HepG2 (cell line): ENCODE results near the gene PEAK3. TPM values are rescaled to one million over a fixed set of nuclear protein-coding genes. Genes with fewer than 3 reads are reported as not detected.

ENCODE experiments used
- ATAC-seq: fragments of 200-7000 bp; cut with Tn5 transposase; 3 replicates; pipeline ENCODE4 v1.9.1; 2020; ENCODE audit warnings: mild to moderate bottlenecking, moderate library complexity
- BruUV-seq: library from RNA; stranded (reverse); fragments of 400-500 nt; replicated peaks from 2 replicates; lab custom pipeline; 2021; lab: Mats Ljungman, UMichigan
- CTCF ChIA-PET: fragments of 300-600 bp; formaldehyde crosslinking; extraction: SDS; loops from one replicate; lab custom pipeline; 2021; ENCODE audit warnings: low total read pairs, inconsistent platforms, low intra/inter-chr PET ratio; lab: Yijun Ruan, JAX
- POLR2A ChIA-PET: fragments of 350-600 bp; sonication (Branson Sonifier 250); formaldehyde crosslinking; loops from one replicate; lab custom pipeline; 2020; ENCODE audit warnings: antibody characterized with exemption, inconsistent platforms; lab: Yijun Ruan, JAX
- DNase-seq: peaks from one replicate; pipeline ENCODE4 v3.0.0-alpha.2; 2015; ENCODE audit warnings: low spot score
- FAIRE-seq: peaks from 3 replicates; lab custom pipeline; 2011; peaks lifted over from hg19 to GRCh38; lab: Jason Lieb, UNC
- H2AFZ ChIP-seq: one replicate; pipeline ENCODE4 v1.6.1; 2011; ENCODE audit warnings: low read length, inconsistent platforms
- H3K27ac ChIP-seq: fragments of 300-600 bp; 3 replicates; pipeline ENCODE4 v1.8.0; 2011; ENCODE audit warnings: mixed run types, mild to moderate bottlenecking, mixed read lengths, low read length, inconsistent platforms; ENCODE audit not compliant: insufficient read depth; ENCODE audit errors: extremely low read length
- H3K27me3 ChIP-seq, 2 experiments: fragments of 200-600 bp in 1 of 2; 2 replicates in 1 of 2; 3 replicates in 1 of 2; pipeline versions ENCODE4 v1.6.0 to v1.8.0; 2011; ENCODE audit warnings: low read length in 2 of 2, mild to moderate bottlenecking in 2 of 2, moderate library complexity in 2 of 2, inconsistent platforms in 1 of 2; ENCODE audit not compliant: insufficient read depth in 2 of 2, control insufficient read depth in 1 of 2
- H3K36me3 ChIP-seq, 2 experiments: fragments of 200-600 bp in 1 of 2; replicated peaks in 1 of 2; 2 replicates in 1 of 2; 3 replicates in 1 of 2; pipeline versions ENCODE4 v1.5.1 to v1.8.0; 2011; ENCODE audit warnings: low read length in 2 of 2, inconsistent platforms in 1 of 2; ENCODE audit not compliant: insufficient read depth in 2 of 2, control insufficient read depth in 1 of 2
- H3K4me1 ChIP-seq: 2 replicates; pipeline ENCODE4 v1.5.1; 2012; ENCODE audit warnings: low read length, inconsistent platforms; ENCODE audit not compliant: insufficient read depth
- H3K4me2 ChIP-seq: 2 replicates; pipeline ENCODE4 v1.6.0; 2011; ENCODE audit warnings: low read depth, low read length, inconsistent platforms
- H3K4me3 ChIP-seq, 3 experiments: fragments of 200-600 bp in 1 of 3; sonication (generic), shearing (Covaris generic) in 1 of 3; replicated peaks in 1 of 3; 2 replicates each; pipeline ENCODE4 v1.5.1; 2011 to 2016; ENCODE audit warnings: low read length in 3 of 3, inconsistent platforms in 2 of 3, low read depth in 2 of 3, mild to moderate bottlenecking in 2 of 3, control low read depth in 1 of 3, mixed read lengths in 1 of 3; ENCODE audit not compliant: insufficient read depth in 1 of 3
- H3K79me2 ChIP-seq: one replicate; pipeline ENCODE4 v1.6.1; 2011; ENCODE audit warnings: low read length, inconsistent platforms; ENCODE audit not compliant: insufficient read depth
- H3K9ac ChIP-seq: 2 replicates; pipeline ENCODE4 v1.6.0; 2011; ENCODE audit warnings: mild to moderate bottlenecking, low read depth, low read length, inconsistent platforms; ENCODE audit not compliant: insufficient read depth
- H3K9me3 ChIP-seq: 2 replicates; pipeline ENCODE4 v1.5.1; 2012; ENCODE audit warnings: mild to moderate bottlenecking, low read length
- H4K20me1 ChIP-seq: 2 replicates; pipeline ENCODE4 v1.6.0; 2011; ENCODE audit warnings: inconsistent platforms, mild to moderate bottlenecking, low read length, moderate library complexity; ENCODE audit not compliant: insufficient read depth
- CSRNP1 ChIP-seq: sonication (generic); formaldehyde crosslinking; IDR thresholded peaks from 2 replicates; pipeline ENCODE4 v1.8.1; 2023; ENCODE audit warnings: mild to moderate bottlenecking, missing genetic modification reagents
- ERF ChIP-seq: IDR thresholded peaks from 2 replicates; pipeline ENCODE4 v1.6.1; 2018; ENCODE audit warnings: missing biosample characterization, missing genetic modification reagents
- EZH2 ChIP-seq: conservative IDR thresholded peaks from 2 replicates; pipeline ENCODE4 v1.6.1; 2012; ENCODE audit warnings: mild to moderate bottlenecking, low read depth, low read length, moderate library complexity
- HNRNPLL ChIP-seq: fragments of 200-400 bp; formaldehyde crosslinking; IDR thresholded peaks from 2 replicates; pipeline ENCODE4 v1.6.1; 2017; ENCODE audit warnings: mild to moderate bottlenecking, low read depth, low read length; ENCODE audit not compliant: poor library complexity, severe bottlenecking
- RNF2 ChIP-seq: fragments of 450-650 bp; conservative IDR thresholded peaks from 2 replicates; pipeline ENCODE4 v1.6.1; 2016; ENCODE audit warnings: low read depth
- ZBTB14 ChIP-seq: sonication (generic); formaldehyde crosslinking; IDR thresholded peaks from 2 replicates; pipeline ENCODE4 v1.4.0; 2020; ENCODE audit warnings: missing genetic modification reagents
- ZBTB34 ChIP-seq: sonication (generic); formaldehyde crosslinking; IDR thresholded peaks from 2 replicates; pipeline ENCODE4 v1.8.0; 2022; ENCODE audit warnings: mild to moderate bottlenecking, missing genetic modification reagents
- ZBTB4 ChIP-seq: sonication (generic); formaldehyde crosslinking; IDR thresholded peaks from 2 replicates; pipeline ENCODE4 v1.4.0; 2020; ENCODE audit warnings: missing genetic modification reagents, mild to moderate bottlenecking, borderline replicate concordance
- ZBTB49 ChIP-seq: sonication (generic); formaldehyde crosslinking; IDR thresholded peaks from 2 replicates; pipeline ENCODE4 v1.4.0; 2020; ENCODE audit warnings: missing genetic modification reagents, borderline replicate concordance
- ZNF225 ChIP-seq: sonication (generic); formaldehyde crosslinking; IDR thresholded peaks from 2 replicates; pipeline ENCODE4 v1.4.0; 2020; ENCODE audit warnings: mild to moderate bottlenecking, missing genetic modification reagents
- ZNF234 ChIP-seq: sonication (generic); formaldehyde crosslinking; conservative IDR thresholded peaks from 2 replicates; pipeline ENCODE4 v1.5.1; 2020; ENCODE audit warnings: mild to moderate bottlenecking, missing genetic modification reagents
- ZNF772 ChIP-seq: sonication (generic); formaldehyde crosslinking; IDR thresholded peaks from 2 replicates; pipeline ENCODE4 v1.5.0; 2020; ENCODE audit warnings: mild to moderate bottlenecking, missing genetic modification reagents
- ZNF883 ChIP-seq: sonication (generic); formaldehyde crosslinking; IDR thresholded peaks from 2 replicates; pipeline ENCODE4 v1.5.1; 2020; ENCODE audit warnings: mild to moderate bottlenecking, missing genetic modification reagents; ENCODE audit errors: not compliant biosample characterization
- WGBS: methylation state at CpG from one replicate; pipeline ENCODE4 v1.1.6; 2017; ENCODE audit warnings: low lambda C conversion rate; 5-methylcytosine and 5-hydroxymethylcytosine counted together
- in situ Hi-C: cut with HindIII; loops from 2 replicates; pipeline ENCODE4 v1.10.0; 2017; ENCODE audit warnings: low pct_unique_long_range_greater_than_20kb; ENCODE audit not compliant: extremely low pct_ligation_motif_present
- intact Hi-C: fragments of 100-400 bp; cut with micrococcal nuclease; formaldehyde crosslinking; loops from one replicate; pipeline ENCODE4 v1.10.0; 2022; ENCODE audit not compliant: unreplicated experiment
- polyA plus RNA-seq, 8 experiments: library from polyadenylated mRNA; depleted of rRNA in 3 of 8; stranded (reverse) in 7 of 8; unstranded in 1 of 8; fragments of >200 nt; fragmentation: Illumina TruSeq in 4 of 8; extraction: Trizol in 4 of 8; gene quantifications; 2 replicates each; pipeline versions ENCODE4 v1.2.1 to v1.2.3, GENCODE V29; 2011 to 2016; ENCODE audit warnings: low read depth in 4 of 8, missing spikeins in 1 of 8, mixed read lengths in 1 of 8; ENCODE audit not compliant: insufficient read depth in 1 of 8
- total RNA-seq, 5 experiments: library from RNA; depleted of rRNA; stranded (reverse); fragments of >200 nt; fragmentation: Illumina TruSeq; extraction: Trizol; gene quantifications; 2 replicates each; pipeline ENCODE4 v1.2.3, GENCODE V29; 2016; ENCODE audit warnings: low read depth in 1 of 5

PEAK3 gene
- total and polyA plus RNA-seq, 2 of the 13 experiments (the other 11 are each of a cell fraction or from before 2014, with no cell fraction given), result not detected

GRCh38 chr19:2291185-2291751 is 9.3 kb upstream of the PEAK3 start:
- DNase-seq, result no peak
- CTCF ChIA-PET, result no interaction called here
- H3K27me3 ChIP-seq, result peaks cover 35 to 97% of the 10 kb centered on the region in 2 experiments
- ATAC-seq, result peak; percentile 62
- H3K9ac ChIP-seq, result no peak overlapping the region
- H3K79me2 ChIP-seq, result no peaks in the 10 kb centered on the region
- no peak for FAIRE-seq
- POLR2A ChIA-PET, result no interaction called here
- H3K4me3 ChIP-seq, result peak overlapping the region in 1 of 3 experiments; percentile 52; a peak in 3 of 6 replicates
- H3K27ac ChIP-seq, result no peak overlapping the region
- no peaks in the 10 kb centered on the region for H3K36me3 ChIP-seq
- no peak overlapping the region for H2AFZ ChIP-seq
- no TSS peak for BruUV-seq
- H3K9me3 ChIP-seq, result no peaks in the 10 kb centered on the region
- H4K20me1 ChIP-seq, result no peaks in the 10 kb centered on the region; the same call in 1 of the 2 replicates
- peaks cover 46% of the 10 kb centered on the region for H3K4me1 ChIP-seq
- intact Hi-C loops, result no loop called here
- in situ Hi-C loops, result no loop called here
- no CpG with 5 or more reads among the region's 67 CpGs for WGBS
- peak overlapping the region; percentile 66 for H3K4me2 ChIP-seq
- TF ChIP-seq ERF (CRISPR knock-in tag) (no peak), CSRNP1 (CRISPR knock-in tag) (no peak), ZNF225 (CRISPR knock-in tag) (peak; percentile 13; the same call in 1 of the 2 replicates), ZBTB14 (peak; percentile 58), ZBTB49 (CRISPR knock-in tag) (no peak), ZNF772 (CRISPR knock-in tag) (peak; percentile 26; the same call in 1 of the 2 replicates), ZNF883 (CRISPR knock-in tag) (peak; percentile 48), RNF2 (peak; percentile 68; the same call in 1 of the 2 replicates), EZH2 (0 out of 2 replicates have a peak, but pooled peaks have one; percentile 75), HNRNPLL (no peak), ZNF234 (CRISPR knock-in tag) (no peak), ZBTB4 (CRISPR knock-in tag) (no peak), ZBTB34 (CRISPR knock-in tag) (no peak)
